Upper lobe of left lung (tissue), 4 donors: ENCODE data around the gene FCRLB.

Source experiments
- EP300 ChIP-seq, 4 donors: sonication (generic); formaldehyde crosslinking; IDR thresholded peaks; one replicate each; pipeline ENCODE4 v1.5.1; 2017; ENCODE audit warnings: antibody characterized with exemption in 4 of 4, control low read depth in 2 of 4
- TF ChIP-seq, protein P1 (sequence below), 6 experiments: fragments of 450-650 bp in 4 of 6; fragments of 200-600 bp in 2 of 6; sonication (generic) in 2 of 6; IDR thresholded peaks; one replicate each; pipeline ENCODE4 v1.5.1; 2016 to 2019; ENCODE audit warnings: antibody characterized with exemption in 6 of 6

DNA sequence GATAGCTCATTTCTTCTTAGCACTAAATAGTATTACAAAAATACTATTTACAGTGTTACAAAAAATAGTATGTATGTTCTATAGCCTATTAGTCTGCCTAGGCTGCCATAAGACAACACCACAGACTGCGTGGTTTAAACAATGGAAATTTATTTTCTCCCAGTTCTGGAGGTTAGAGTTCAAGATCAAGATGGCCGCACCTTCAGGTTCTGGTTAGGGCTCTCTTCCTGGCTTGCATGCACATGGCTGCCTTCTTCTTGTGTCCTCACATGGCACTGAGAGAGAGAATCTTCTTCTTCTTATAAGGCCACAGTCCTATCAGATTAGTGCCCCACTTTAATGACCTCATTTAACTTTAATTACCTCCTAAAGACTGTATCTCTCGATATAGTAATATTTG lies 48.9 kb downstream of the FCRLB start:
- TF ChIP-seq, protein P1, sequence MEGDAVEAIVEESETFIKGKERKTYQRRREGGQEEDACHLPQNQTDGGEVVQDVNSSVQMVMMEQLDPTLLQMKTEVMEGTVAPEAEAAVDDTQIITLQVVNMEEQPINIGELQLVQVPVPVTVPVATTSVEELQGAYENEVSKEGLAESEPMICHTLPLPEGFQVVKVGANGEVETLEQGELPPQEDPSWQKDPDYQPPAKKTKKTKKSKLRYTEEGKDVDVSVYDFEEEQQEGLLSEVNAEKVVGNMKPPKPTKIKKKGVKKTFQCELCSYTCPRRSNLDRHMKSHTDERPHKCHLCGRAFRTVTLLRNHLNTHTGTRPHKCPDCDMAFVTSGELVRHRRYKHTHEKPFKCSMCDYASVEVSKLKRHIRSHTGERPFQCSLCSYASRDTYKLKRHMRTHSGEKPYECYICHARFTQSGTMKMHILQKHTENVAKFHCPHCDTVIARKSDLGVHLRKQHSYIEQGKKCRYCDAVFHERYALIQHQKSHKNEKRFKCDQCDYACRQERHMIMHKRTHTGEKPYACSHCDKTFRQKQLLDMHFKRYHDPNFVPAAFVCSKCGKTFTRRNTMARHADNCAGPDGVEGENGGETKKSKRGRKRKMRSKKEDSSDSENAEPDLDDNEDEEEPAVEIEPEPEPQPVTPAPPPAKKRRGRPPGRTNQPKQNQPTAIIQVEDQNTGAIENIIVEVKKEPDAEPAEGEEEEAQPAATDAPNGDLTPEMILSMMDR (IDR thresholded peaks at IDR 0.05): no peak
- TF ChIP-seq EP300 (IDR thresholded peaks at IDR 0.05): no peak
